ENCODE data around the gene AIG1. TPM values are rescaled to one million over a fixed set of nuclear protein-coding genes. Genes with fewer than 3 reads are reported as not detected.

AIG1 gene
- total and polyA plus RNA-seq, 12 donors, result 21.0 to 55.7 (median 47.2) TPM

- Histone ChIP-seq H3K27me3 (no peaks in the 10 kb centered on the region), H3K4me3 (no peak overlapping the region), H3K36me3 (replicated peaks in 1 of 2) (no peaks in the 10 kb centered on the region), H3K27ac (peak overlapping the region in 2 of 5 donors; percentile 3 to 7), H3K9me3 (replicated peaks in 1 of 3) (no peaks in the 10 kb centered on the region), H3K4me1 (replicated peaks in 1 of 2) (peaks cover 0 to 6% of the 10 kb centered on the region in 2 donors)
- TF ChIP-seq POLR2A (IDR thresholded peaks at IDR 0.05) (no peak), CTCF (IDR thresholded peaks at IDR 0.05) (no peak)
- DNase-seq, result no peak
- intact Hi-C loops (cut with DNase I), result no loop called here
- WGBS, 4 donors, result 94 to 100% (median 96%) methylated on average over 2 of the region's 2 CpGs
Observed at GRCh38 chr6:143188292-143188691, 127.6 kb downstream of the AIG1 start.

- no peaks in the 10 kb centered on the region for H3K9me3 ChIP-seq (replicated peaks in 1 of 3)
- H3K4me3 ChIP-seq, result no peak overlapping the region
- no peak for TF ChIP-seq POLR2A (IDR thresholded peaks at IDR 0.05)
- TF ChIP-seq CTCF (IDR thresholded peaks at IDR 0.05), result no peak
- no peaks in the 10 kb centered on the region for H3K36me3 ChIP-seq (replicated peaks in 1 of 2)
- H3K27me3 ChIP-seq, result no peaks in the 10 kb centered on the region
- intact Hi-C loops (cut with DNase I), result no loop called here
- H3K4me1 ChIP-seq (replicated peaks in 1 of 2), result peaks cover 9 to 23% of the 10 kb centered on the region in 2 donors
- DNase-seq, result no peak
- H3K27ac ChIP-seq, result no peak overlapping the region
Observed at GRCh38 chr6:143191361-143191760, 130.7 kb downstream of the AIG1 start.

GRCh38 chr6:143192766-143193165 is 132.1 kb downstream of the AIG1 start:
- Histone ChIP-seq H3K27ac (peak overlapping the region in 2 of 5 donors; percentile 7 to 30), H3K36me3 (replicated peaks in 1 of 2) (no peaks in the 10 kb centered on the region), H3K9me3 (replicated peaks in 1 of 3) (no peaks in the 10 kb centered on the region), H3K27me3 (no peaks in the 10 kb centered on the region), H3K4me1 (replicated peaks in 1 of 2) (peaks cover 9 to 33% of the 10 kb centered on the region in 2 donors), H3K4me3 (no peak overlapping the region)
- no peak for DNase-seq
- no peak for TF ChIP-seq CTCF (IDR thresholded peaks at IDR 0.05)
- TF ChIP-seq POLR2A (IDR thresholded peaks at IDR 0.05), result no peak
- intact Hi-C loops (cut with DNase I), result no loop called here

DNA sequence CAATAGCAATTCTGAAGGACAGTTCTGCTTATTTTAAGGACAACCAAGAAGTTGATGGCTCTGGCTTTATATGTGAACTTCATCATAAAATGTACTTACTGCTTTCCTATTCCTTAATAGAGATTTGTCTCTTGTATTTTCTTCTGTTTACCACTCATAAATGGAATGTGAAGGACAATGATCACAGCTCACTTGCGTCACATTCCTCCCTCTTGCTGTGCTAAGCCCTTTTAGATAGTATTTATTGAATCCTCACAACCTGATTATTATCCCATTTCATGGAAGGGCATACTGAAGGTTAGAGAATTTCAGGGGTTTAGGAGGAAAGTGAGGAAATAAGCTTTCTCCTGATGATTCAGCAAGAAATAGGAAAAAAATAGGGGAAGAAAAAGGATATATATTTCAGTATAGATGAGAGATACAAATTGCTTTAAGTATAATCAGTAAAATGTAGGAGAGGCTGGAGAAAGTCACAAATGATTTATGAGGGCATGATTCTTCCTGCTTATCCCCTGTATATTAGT is 132.9 kb downstream of the AIG1 start:
- 54 to 62% (median 57%) methylated on average over 1 of the region's 1 CpG for WGBS, 4 donors

More for the DNA sequence above, 132.9 kb downstream of the AIG1 start:
- Histone ChIP-seq H3K4me1 (replicated peaks in 1 of 2) (peaks cover 9 to 38% of the 10 kb centered on the region in 2 donors), H3K9me3 (replicated peaks in 1 of 3) (no peaks in the 10 kb centered on the region), H3K27ac (peak overlapping the region in 3 of 5 donors; percentile 7 to 30 (median 24)), H3K27me3 (no peaks in the 10 kb centered on the region), H3K36me3 (replicated peaks in 1 of 2) (no peaks in the 10 kb centered on the region), H3K4me3 (no peak overlapping the region)
- DNase-seq, result peak in 5 of 7 donors; percentile 23 to 67 (median 55)
- intact Hi-C loops (cut with DNase I), result no loop called here
- TF ChIP-seq POLR2A (IDR thresholded peaks at IDR 0.05) (no peak), CTCF (IDR thresholded peaks at IDR 0.05) (no peak)

Measured in adrenal gland (tissue), 12 donors.